C4-2B (cell line): ENCODE results near the gene TNNT3.

Source experiments
- ZFX ChIP-seq: fragments of 450-650 bp; IDR thresholded peaks from 2 replicates; pipeline ENCODE4 v1.6.1; 2017
- TF ChIP-seq, protein P1 (sequence below): fragments of 450-650 bp; conservative IDR thresholded peaks from 2 replicates; pipeline ENCODE4 v1.5.1; 2017; ENCODE audit warnings: mild to moderate bottlenecking

DNA sequence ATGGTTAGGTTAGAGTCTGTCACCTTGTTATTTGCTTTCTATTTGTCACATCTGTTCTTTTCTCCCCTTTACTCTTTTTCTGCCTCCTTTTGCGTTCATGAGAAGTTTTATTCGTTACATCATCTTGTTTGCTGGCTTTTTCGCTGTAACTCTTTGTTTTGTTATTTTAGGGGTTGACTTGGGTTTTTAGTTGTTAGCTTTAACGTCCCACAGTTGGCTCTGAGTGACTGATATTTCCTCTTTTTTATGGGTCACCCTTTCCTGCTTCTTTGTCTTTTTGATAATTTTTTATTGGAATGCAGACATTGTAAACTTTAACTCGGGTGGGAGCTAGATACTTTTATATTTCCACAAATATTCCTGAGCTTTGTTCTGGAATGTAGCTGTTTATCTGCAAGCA lies 13.3 kb upstream of the TNNT3 start:
- TF ChIP-seq, protein P1, sequence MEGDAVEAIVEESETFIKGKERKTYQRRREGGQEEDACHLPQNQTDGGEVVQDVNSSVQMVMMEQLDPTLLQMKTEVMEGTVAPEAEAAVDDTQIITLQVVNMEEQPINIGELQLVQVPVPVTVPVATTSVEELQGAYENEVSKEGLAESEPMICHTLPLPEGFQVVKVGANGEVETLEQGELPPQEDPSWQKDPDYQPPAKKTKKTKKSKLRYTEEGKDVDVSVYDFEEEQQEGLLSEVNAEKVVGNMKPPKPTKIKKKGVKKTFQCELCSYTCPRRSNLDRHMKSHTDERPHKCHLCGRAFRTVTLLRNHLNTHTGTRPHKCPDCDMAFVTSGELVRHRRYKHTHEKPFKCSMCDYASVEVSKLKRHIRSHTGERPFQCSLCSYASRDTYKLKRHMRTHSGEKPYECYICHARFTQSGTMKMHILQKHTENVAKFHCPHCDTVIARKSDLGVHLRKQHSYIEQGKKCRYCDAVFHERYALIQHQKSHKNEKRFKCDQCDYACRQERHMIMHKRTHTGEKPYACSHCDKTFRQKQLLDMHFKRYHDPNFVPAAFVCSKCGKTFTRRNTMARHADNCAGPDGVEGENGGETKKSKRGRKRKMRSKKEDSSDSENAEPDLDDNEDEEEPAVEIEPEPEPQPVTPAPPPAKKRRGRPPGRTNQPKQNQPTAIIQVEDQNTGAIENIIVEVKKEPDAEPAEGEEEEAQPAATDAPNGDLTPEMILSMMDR, result no peak
- no peak for TF ChIP-seq ZFX
